ENCODE results near the gene NAA50. TPM values are rescaled to one million over a fixed set of nuclear protein-coding genes. Genes with fewer than 3 reads are reported as not detected.

The NAA50 gene
- total and polyA plus RNA-seq, 2 donors (not counting 1 experiment from before 2014, with no cell fraction given): 27.6 to 116 TPM

DNA sequence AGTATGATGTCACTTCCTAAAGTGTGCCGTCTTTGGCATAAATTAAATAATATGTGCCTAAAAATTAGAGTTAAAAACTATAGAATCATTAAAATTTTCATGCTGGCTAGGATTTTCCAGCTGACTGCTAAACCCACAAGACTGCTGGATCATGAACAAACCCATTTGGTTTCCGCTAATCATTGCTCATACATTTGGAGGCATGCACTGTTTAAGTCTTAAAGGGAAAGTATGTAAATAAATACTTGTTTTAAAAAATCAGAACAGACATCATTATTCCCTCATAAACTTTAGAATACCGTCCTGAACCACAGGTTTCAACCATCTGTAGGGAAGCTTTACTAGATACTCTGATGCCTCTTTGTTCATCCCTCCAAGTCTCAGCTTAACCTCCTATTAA is 27.3 kb upstream of the NAA50 start:
- DNase-seq (no peak), ATAC-seq (ENCODE audit: low read depth) (no peak)
- intact Hi-C loops (cut with micrococcal nuclease): no loop called here
- Mint-ChIP-seq H3K9me3 (ENCODE audit: insufficient read depth) (no peaks in the 10 kb centered on the region), H3K4me3 (no peak overlapping the region), H3K4me1 (peaks cover 9% of the 10 kb centered on the region), H3K27me3 (no peaks in the 10 kb centered on the region), H3K27ac (no peak overlapping the region)
- CTCF ChIA-PET: interaction anchor here (1.3 kb wide), 1 partner anchor 71 kb away, joined by 4 read pairs; no protein-coding TSS in a partner anchor
- 86% methylated on average over 1 of the region's 3 CpGs for WGBS (ENCODE audit: insufficient coverage)
- Histone ChIP-seq H3K27me3 (replicated peaks in 1 of 4; ENCODE audit: control extremely low read depth in 1 of 4, control insufficient read depth in 3 of 4, insufficient read depth in 4 of 4, low read length in 3 of 4) (no peaks in the 10 kb centered on the region), H4K20me1 (ENCODE audit: control insufficient read depth, insufficient read depth, low read length, poor library complexity, severe bottlenecking) (peaks cover 6% of the 10 kb centered on the region), H3K4me2 (replicated peaks; ENCODE audit: low read depth, low read length, poor library complexity, severe bottlenecking) (no peak overlapping the region), H3K27ac (ENCODE audit: low read length in 2 of 2) (no peak overlapping the region), H3K4me1 (ENCODE audit: control insufficient read depth in 2 of 2, insufficient read depth in 2 of 2, low read length in 2 of 2) (no peaks in the 10 kb centered on the region), H3K36me3 (replicated peaks in 1 of 2; ENCODE audit: control extremely low read depth in 1 of 2, control insufficient read depth in 1 of 2, extremely low read depth in 1 of 2, insufficient read depth in 2 of 2, low read length in 1 of 2) (no peaks in the 10 kb centered on the region), H2AFZ (ENCODE audit: insufficient read depth, low read depth, low read length, poor library complexity, severe bottlenecking) (no peak overlapping the region), H3K9me3 (ENCODE audit: control extremely low read depth in 1 of 3, control insufficient read depth in 2 of 3, insufficient read depth in 1 of 3, low read length in 2 of 3) (no peaks in the 10 kb centered on the region), H3K79me2 (ENCODE audit: control insufficient read depth, insufficient read depth, low read length) (peaks cover 17% of the 10 kb centered on the region), H3K9ac (ENCODE audit: low read length) (no peak overlapping the region), H3K4me3 (ENCODE audit: control extremely low read depth in 1 of 5, extremely low read depth in 1 of 5, insufficient read depth in 1 of 5, low read depth in 2 of 5, low read length in 4 of 5) (no peak overlapping the region)
- POLR2A ChIA-PET: interaction anchor here (0.6 to 1.0 kb wide), 2 partner anchors 9 to 318 kb away, joined by 3 to 4 read pairs; no protein-coding TSS in a partner anchor
- TF ChIP-seq EZH2 (IDR thresholded peaks at IDR 0.05; ENCODE audit: borderline replicate concordance, insufficient read depth, low read depth, low read length, poor library complexity, severe bottlenecking): no peak
- TF ChIP-seq, protein P1, sequence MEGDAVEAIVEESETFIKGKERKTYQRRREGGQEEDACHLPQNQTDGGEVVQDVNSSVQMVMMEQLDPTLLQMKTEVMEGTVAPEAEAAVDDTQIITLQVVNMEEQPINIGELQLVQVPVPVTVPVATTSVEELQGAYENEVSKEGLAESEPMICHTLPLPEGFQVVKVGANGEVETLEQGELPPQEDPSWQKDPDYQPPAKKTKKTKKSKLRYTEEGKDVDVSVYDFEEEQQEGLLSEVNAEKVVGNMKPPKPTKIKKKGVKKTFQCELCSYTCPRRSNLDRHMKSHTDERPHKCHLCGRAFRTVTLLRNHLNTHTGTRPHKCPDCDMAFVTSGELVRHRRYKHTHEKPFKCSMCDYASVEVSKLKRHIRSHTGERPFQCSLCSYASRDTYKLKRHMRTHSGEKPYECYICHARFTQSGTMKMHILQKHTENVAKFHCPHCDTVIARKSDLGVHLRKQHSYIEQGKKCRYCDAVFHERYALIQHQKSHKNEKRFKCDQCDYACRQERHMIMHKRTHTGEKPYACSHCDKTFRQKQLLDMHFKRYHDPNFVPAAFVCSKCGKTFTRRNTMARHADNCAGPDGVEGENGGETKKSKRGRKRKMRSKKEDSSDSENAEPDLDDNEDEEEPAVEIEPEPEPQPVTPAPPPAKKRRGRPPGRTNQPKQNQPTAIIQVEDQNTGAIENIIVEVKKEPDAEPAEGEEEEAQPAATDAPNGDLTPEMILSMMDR (IDR thresholded peaks at IDR 0.05): no peak

DNA sequence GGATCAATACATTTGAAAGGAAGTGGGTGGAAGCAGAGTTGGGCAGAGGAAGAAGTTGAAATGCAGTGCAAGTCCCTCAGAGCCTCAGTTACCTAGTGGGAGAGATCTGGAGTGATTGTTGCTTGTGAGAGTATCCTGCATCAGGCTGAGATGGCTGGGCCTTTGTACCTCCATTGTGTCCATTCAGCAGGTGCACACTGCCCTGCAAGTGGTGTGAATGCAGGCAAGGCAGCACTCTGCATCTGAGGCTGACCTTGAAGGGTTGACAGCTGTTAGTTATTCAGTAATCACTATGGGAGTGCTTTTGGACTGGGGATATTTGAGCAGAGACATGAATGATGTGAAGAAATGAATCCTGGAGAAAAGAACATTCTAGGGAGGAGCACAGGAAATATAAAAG is 25.9 kb upstream of the NAA50 start:
- Histone ChIP-seq H3K4me2 (replicated peaks; ENCODE audit: low read depth, low read length, poor library complexity, severe bottlenecking) (no peak overlapping the region), H3K36me3 (replicated peaks in 1 of 2; ENCODE audit: control extremely low read depth in 1 of 2, control insufficient read depth in 1 of 2, extremely low read depth in 1 of 2, insufficient read depth in 2 of 2, low read length in 1 of 2) (no peaks in the 10 kb centered on the region), H3K9ac (ENCODE audit: low read length) (no peak overlapping the region), H2AFZ (ENCODE audit: insufficient read depth, low read depth, low read length, poor library complexity, severe bottlenecking) (no peak overlapping the region), H4K20me1 (ENCODE audit: control insufficient read depth, insufficient read depth, low read length, poor library complexity, severe bottlenecking) (peaks cover 10% of the 10 kb centered on the region), H3K4me3 (ENCODE audit: control extremely low read depth in 1 of 5, extremely low read depth in 1 of 5, insufficient read depth in 1 of 5, low read depth in 2 of 5, low read length in 4 of 5) (no peak overlapping the region), H3K27ac (ENCODE audit: low read length in 2 of 2) (no peak overlapping the region), H3K9me3 (ENCODE audit: control extremely low read depth in 1 of 3, control insufficient read depth in 2 of 3, insufficient read depth in 1 of 3, low read length in 2 of 3) (no peaks in the 10 kb centered on the region), H3K4me1 (ENCODE audit: control insufficient read depth in 2 of 2, insufficient read depth in 2 of 2, low read length in 2 of 2) (no peaks in the 10 kb centered on the region), H3K27me3 (replicated peaks in 1 of 4; ENCODE audit: control extremely low read depth in 1 of 4, control insufficient read depth in 3 of 4, insufficient read depth in 4 of 4, low read length in 3 of 4) (no peaks in the 10 kb centered on the region), H3K79me2 (ENCODE audit: control insufficient read depth, insufficient read depth, low read length) (peaks cover 10% of the 10 kb centered on the region)
- ChIA-PET POLR2A (no interaction called here), CTCF (no interaction called here)
- intact Hi-C loops (cut with micrococcal nuclease): no loop called here
- Mint-ChIP-seq H3K27ac (no peak overlapping the region), H3K9me3 (ENCODE audit: insufficient read depth) (no peaks in the 10 kb centered on the region), H3K4me1 (peaks cover 7% of the 10 kb centered on the region), H3K27me3 (no peaks in the 10 kb centered on the region), H3K4me3 (no peak overlapping the region)
- no peak for TF ChIP-seq EZH2 (IDR thresholded peaks at IDR 0.05; ENCODE audit: borderline replicate concordance, insufficient read depth, low read depth, low read length, poor library complexity, severe bottlenecking)
- TF ChIP-seq, protein P1 (IDR thresholded peaks at IDR 0.05): no peak
- DNase-seq (no peak), ATAC-seq (ENCODE audit: low read depth) (no peak)
